GM21528 (cell line): ENCODE data around the gene FRA10AC1.

ENCODE experiments used
- ATAC-seq: cut with Tn5 transposase; IDR thresholded peaks from one replicate; pipeline ENCODE4 v1.9.1; 2021; ENCODE audit warnings: mild to moderate bottlenecking, moderate library complexity; ENCODE audit not compliant: unreplicated experiment, low FRiP score

The FRA10AC1 gene

DNA sequence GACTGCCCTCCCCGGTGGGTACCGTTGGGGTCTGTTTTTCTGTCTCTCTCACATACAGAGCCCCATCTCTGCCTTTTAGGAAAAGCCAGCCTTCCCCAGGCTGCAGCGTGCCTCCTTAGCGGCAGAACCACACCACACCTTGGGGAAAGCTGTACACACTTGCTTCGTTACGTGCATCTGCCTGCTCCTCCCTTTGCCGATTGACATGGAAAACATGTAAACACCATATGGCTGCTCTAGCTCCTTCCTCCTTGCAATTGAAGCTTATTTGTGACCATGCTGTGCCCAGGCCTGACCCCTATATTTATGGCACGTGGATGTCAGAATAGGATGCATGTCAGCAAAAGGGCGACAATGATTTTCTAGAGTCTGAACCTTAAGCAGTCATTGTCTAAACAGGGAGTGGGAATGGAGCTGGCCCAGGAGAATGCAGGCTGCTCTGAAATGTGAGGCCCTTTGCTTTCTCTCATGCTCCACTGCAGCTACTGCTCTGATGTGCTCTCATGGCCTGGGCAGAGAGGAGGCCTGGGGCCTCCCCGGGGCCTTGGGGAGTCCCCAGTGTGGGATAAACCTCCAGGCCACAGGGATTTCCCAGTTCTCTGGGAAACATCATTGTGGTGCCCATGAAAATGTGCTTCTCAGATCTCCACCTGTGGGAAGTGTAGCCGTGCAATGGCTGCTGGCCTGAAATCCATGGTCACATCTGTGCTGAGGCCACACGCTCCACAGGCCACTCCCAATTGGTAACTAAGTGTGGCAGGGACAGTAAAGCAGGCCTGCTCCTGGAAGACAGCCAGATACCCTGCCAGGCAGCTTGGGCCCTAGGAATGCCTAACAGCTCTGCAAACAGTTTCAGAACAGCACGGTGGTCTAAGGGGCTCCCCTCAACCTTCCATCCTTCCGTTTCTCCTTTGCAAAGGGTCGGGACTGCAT lies 71.5 kb downstream of the FRA10AC1 start:
- no peak for ATAC-seq

DNA sequence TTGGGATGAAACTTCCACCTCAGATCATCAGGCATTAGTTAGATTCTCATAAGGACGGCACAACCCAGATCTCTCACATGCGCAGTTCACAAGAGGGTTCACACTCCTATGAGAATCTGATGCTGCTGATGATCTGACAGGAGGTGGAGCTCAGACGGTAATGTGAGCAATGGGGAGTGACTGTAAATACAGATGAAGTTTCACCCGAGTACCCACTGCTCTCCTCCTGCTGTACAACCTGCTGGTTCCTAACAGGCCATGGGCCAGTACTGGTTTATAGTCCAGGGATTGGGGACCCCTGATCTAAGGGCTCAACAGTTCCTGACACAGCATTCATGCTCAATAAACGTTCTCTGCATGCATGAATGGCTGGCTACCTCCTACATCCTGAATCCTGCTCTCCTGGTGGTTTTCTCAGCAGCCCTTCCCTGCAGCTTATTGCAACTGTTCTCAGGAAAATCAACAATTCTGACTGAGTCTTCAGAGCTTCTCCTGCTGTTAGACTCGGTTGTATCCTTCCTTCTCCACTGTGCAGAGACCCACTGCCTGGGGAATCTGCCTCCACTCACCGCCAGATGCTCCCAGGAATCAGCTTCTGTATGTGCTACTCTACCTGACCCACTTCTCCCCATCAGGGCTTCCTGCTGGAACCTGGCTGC lies 72.6 kb downstream of the FRA10AC1 start:
- no peak for ATAC-seq

DNA sequence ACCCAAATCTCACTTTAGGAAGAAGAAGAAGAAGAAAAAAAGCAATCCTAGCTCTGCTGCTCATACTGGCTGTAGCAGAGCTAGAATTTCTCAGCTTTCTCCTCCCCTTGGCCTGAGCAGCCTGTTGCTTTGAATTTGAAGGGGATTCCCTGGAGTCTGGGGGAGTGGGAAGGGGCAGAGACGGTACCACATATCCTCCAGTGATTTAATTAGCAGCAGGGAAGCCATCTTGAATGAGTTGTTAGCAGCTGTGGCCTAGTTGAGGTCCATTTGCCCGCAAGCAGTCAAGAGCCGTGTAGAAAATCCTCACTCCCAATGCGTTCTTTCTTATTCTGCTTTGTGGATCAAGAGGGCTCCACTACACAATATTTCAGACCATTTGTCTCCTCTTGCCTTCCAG lies 73.5 kb downstream of the FRA10AC1 start:
- ATAC-seq: no peak

DNA sequence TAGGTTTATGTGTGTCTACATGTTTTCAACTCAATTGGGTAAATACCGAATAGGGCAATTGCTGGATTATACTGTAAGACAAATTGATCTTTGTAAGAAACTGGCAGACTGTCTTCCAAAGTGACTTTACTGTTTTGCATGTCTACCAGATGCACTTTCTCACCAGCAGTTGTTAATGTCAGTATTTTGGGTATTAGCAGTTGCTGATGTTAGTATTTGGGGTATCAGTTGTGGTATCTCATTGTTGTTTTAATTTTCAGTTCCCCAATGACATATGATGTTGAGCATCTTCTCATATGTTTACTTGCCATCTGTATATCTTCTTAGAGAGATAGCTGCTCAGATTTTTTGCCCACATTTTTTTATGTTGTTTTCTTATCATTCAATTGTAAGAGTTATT lies 79.5 kb downstream of the FRA10AC1 start:
- ATAC-seq: no peak

DNA sequence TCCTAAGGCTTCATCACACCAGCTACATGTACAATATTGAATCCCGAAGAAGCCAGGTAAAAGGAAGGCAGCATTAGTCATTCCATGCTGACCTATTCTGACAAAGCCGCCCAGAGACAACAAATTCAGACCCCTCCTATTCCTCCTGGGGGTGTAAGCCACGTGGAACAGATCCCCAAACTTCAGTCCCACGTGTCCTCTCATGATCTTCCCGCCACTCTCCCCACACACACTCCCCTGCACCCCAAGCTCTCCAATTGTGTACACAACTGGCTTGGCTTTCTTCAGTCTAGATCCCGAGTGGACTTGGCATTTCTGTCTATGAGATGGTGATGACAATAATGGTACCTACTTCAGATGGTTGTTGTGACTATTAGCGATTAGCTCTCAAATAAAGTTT lies 81.5 kb downstream of the FRA10AC1 start:
- ATAC-seq: no peak
